K562 (cell line): ENCODE data around the gene C1QTNF12. TPM values are rescaled to one million over a fixed set of nuclear protein-coding genes. Genes with fewer than 3 reads are reported as not detected.
A peak's percentile ranks its signal among the peaks of the same experiment; 100 is the strongest.

Experiments
- CBFA2T2 ChIP-seq: fragments of 450-650 bp; conservative IDR thresholded peaks from 2 replicates; pipeline ENCODE4 v1.6.1; 2017; ENCODE audit warnings: mild to moderate bottlenecking
- COPS2 ChIP-seq: fragments of 450-650 bp; conservative IDR thresholded peaks from 2 replicates; pipeline ENCODE4 v1.6.1; 2016; ENCODE audit warnings: mild to moderate bottlenecking, moderate library complexity
- CTCF ChIP-seq, 3 experiments: IDR thresholded peaks in 2 of 3; conservative IDR thresholded peaks in 1 of 3; 2 replicates each; pipeline ENCODE4 v1.5.1; 2011 to 2012; ENCODE audit warnings: low read length in 3 of 3, mild to moderate bottlenecking in 3 of 3, control low read depth in 2 of 3, improper control_type of control experiment in 1 of 3, inconsistent platforms in 1 of 3, low read depth in 1 of 3, mixed read lengths in 1 of 3, moderate library complexity in 1 of 3; ENCODE audit not compliant: insufficient read depth in 2 of 3
- ETV6 ChIP-seq, 3 experiments: fragments of 150-350 bp in 1 of 3; sonication (generic) in 1 of 3; formaldehyde crosslinking in 1 of 3; IDR thresholded peaks; 2 replicates each; pipeline versions ENCODE4 v1.6.1 to v1.8.0; 2014 to 2022; ENCODE audit warnings: borderline replicate concordance in 2 of 3, low read depth in 2 of 3, antibody characterized with exemption in 1 of 3, low read length in 1 of 3, mild to moderate bottlenecking in 1 of 3, missing genetic modification reagents in 1 of 3
- GTF3C2 ChIP-seq: IDR thresholded peaks from 3 replicates; pipeline ENCODE4 v1.6.1; 2011; ENCODE audit warnings: borderline replicate concordance, mild to moderate bottlenecking, moderate library complexity; ENCODE audit not compliant: insufficient read length; ENCODE audit errors: extremely low read depth
- HES1 ChIP-seq: fragments of 450-650 bp; IDR thresholded peaks from 2 replicates; pipeline ENCODE4 v1.6.1; 2016; ENCODE audit warnings: low read depth, mild to moderate bottlenecking, moderate library complexity
- HLTF ChIP-seq: fragments of 450-650 bp; IDR thresholded peaks from 2 replicates; pipeline ENCODE4 v1.6.1; 2016
- HNRNPH1 ChIP-seq: fragments of 200-400 bp; formaldehyde crosslinking; optimal IDR thresholded peaks from 2 replicates; pipeline ENCODE3; 2017; ENCODE audit warnings: low read depth, mild to moderate bottlenecking, low read length, moderate library complexity
- IFI16 ChIP-seq: fragments of 250-450 bp; sonication (Bioruptor Pico); IDR thresholded peaks from 2 replicates; pipeline ENCODE4 v2.1.2; 2022; ENCODE audit warnings: mild to moderate bottlenecking, inconsistent platforms
- KDM1A ChIP-seq, 2 experiments: fragments of 450-650 bp; IDR thresholded peaks; 2 replicates each; pipeline ENCODE4 v1.6.1; 2016; ENCODE audit warnings: mild to moderate bottlenecking in 2 of 2
- NFXL1 ChIP-seq: fragments of 450-650 bp; formaldehyde crosslinking; IDR thresholded peaks from 2 replicates; pipeline ENCODE4 v1.4.0; 2021; ENCODE audit warnings: mild to moderate bottlenecking
- SP1 ChIP-seq: sonication (generic); formaldehyde crosslinking; IDR thresholded peaks from 2 replicates; pipeline ENCODE4 v1.8.1; 2022; ENCODE audit warnings: mild to moderate bottlenecking, missing genetic modification reagents
- SRSF9 ChIP-seq: fragments of 200-400 bp; formaldehyde crosslinking; IDR thresholded peaks from 2 replicates; pipeline ENCODE4 v1.6.1; 2017; ENCODE audit warnings: low read depth, low read length, borderline replicate concordance
- TFAM ChIP-seq: fragments of 250-450 bp; sonication (Bioruptor Pico); conservative IDR thresholded peaks from 2 replicates; pipeline ENCODE4 v1.5.0; 2021; ENCODE audit warnings: mild to moderate bottlenecking, moderate library complexity
- TSC22D4 ChIP-seq: fragments of 450-650 bp; IDR thresholded peaks from 2 replicates; pipeline ENCODE4 v1.6.1; 2016; ENCODE audit warnings: missing genetic modification characterization, missing biosample characterization, control low read depth
- ZEB2 ChIP-seq: fragments of 450-650 bp; IDR thresholded peaks from 2 replicates; pipeline ENCODE4 v1.6.1; 2016
- ZNF140 ChIP-seq: fragments of 250-450 bp; sonication (Bioruptor Pico); IDR thresholded peaks from 2 replicates; pipeline ENCODE4 v1.8.0; 2021; ENCODE audit warnings: moderate library complexity, mild to moderate bottlenecking, inconsistent platforms
- ZNF146 ChIP-seq: IDR thresholded peaks from one replicate; pipeline ENCODE4 v1.6.1; 2018; ENCODE audit warnings: missing compliant biosample characterization; ENCODE audit not compliant: unreplicated experiment
- ZNF644 ChIP-seq: fragments of 200-800 bp; sonication (Bioruptor generic); IDR thresholded peaks from 2 replicates; pipeline ENCODE4 v1.6.1; 2016; ENCODE audit warnings: low read depth, missing genetic modification characterization, missing compliant biosample characterization
- polyA plus RNA-seq, 8 experiments: library from polyadenylated mRNA; depleted of rRNA in 4 of 8; stranded (reverse) in 5 of 8; unstranded in 3 of 8; fragments of >200 nt; fragmentation: Nextera tagmentation in 2 of 8; fragmentation: Illumina TruSeq in 1 of 8; extraction: Ambion mirVana in 2 of 8; extraction: Trizol in 1 of 8; gene quantifications; 2 replicates each; pipeline versions ENCODE4 v1.2.1 to v1.2.3, GENCODE V29; 2011 to 2014; ENCODE audit warnings: inconsistent platforms in 1 of 8, missing spikeins in 1 of 8
- total RNA-seq, 7 experiments: library from RNA; depleted of rRNA in 6 of 7; stranded (reverse); fragments of >200 nt in 6 of 7; fragmentation: Illumina TruSeq in 2 of 7; extraction: Trizol in 2 of 7; gene quantifications; 2 replicates each; pipeline versions ENCODE4 v1.2.1 to v1.2.3, GENCODE V29; 2011 to 2021; ENCODE audit warnings: low replicate concordance in 1 of 7

C1QTNF12 gene
- total and polyA plus RNA-seq, 9 of the 15 experiments (the other 6 are each of a cell fraction or from before 2014, with no cell fraction given), result 0.11 to 4.3 (median 0.93) TPM; not detected in 3

GRCh38 chr1:1231400-1232207 lies 14.9 kb downstream of the C1QTNF12 start, which contains the start of gene SDF4 (continued):
- no peak for TF ChIP-seq CTCF (IDR thresholded peaks at IDR 0.05 in 2 of 3, conservative IDR thresholded peaks at IDR 0.05 in 1 of 3; ENCODE audit: insufficient read depth in 2 of 3, low read depth in 1 of 3, low read length in 3 of 3)
- no peak for TF ChIP-seq TFAM
- no peak for TF ChIP-seq ZNF146 (CRISPR knock-in tag)
- peak; percentile 70 for TF ChIP-seq CBFA2T2
- no peak for TF ChIP-seq ZEB2
- TF ChIP-seq HES1, result no peak
- no peak for TF ChIP-seq ZNF644 (tag)
- no peak for TF ChIP-seq HLTF
- TF ChIP-seq SRSF9, result no peak
- TF ChIP-seq HNRNPH1, result no peak
- no peak for TF ChIP-seq NFXL1 (CRISPR knock-in tag)
- TF ChIP-seq ZNF140 (CRISPR knock-in tag), result no peak
- no peak for TF ChIP-seq KDM1A (IDR thresholded peaks at IDR 0.05)
- TF ChIP-seq SP1, result peak; percentile 81
- TF ChIP-seq IFI16 (CRISPR knock-in tag), result no peak
- no peak for TF ChIP-seq GTF3C2
- TF ChIP-seq COPS2, result no peak
- no peak for TF ChIP-seq TSC22D4 (tag)
- no peak for TF ChIP-seq ETV6 (IDR thresholded peaks at IDR 0.05; ENCODE audit: borderline replicate concordance in 1 of 2, low read depth in 2 of 2, low read length in 1 of 2)
- no peak; the same call in 1 of the 2 replicates for TF ChIP-seq ETV6 (CRISPR knock-in tag; IDR thresholded peaks at IDR 0.05; ENCODE audit: borderline replicate concordance)
